Placental epithelial cell (primary cell): ENCODE results near the gene ZNF616. TPM values are rescaled to one million over a fixed set of nuclear protein-coding genes. Genes with fewer than 3 reads are reported as not detected.

Experiments
- small RNA-seq: library from RNA; depleted of rRNA; stranded (forward); fragments of <200 nt; gene quantifications from one replicate; pipeline ENCODE3, GENCODE V24; 2012
- total RNA-seq: library from RNA; depleted of rRNA; stranded (reverse); fragments of >200 nt; gene quantifications from 2 replicates; pipeline ENCODE4 v1.2.3, GENCODE V29; 2012

ZNF616 gene
- total RNA-seq: 9.8 and 20.0 TPM in 2 replicates

DNA sequence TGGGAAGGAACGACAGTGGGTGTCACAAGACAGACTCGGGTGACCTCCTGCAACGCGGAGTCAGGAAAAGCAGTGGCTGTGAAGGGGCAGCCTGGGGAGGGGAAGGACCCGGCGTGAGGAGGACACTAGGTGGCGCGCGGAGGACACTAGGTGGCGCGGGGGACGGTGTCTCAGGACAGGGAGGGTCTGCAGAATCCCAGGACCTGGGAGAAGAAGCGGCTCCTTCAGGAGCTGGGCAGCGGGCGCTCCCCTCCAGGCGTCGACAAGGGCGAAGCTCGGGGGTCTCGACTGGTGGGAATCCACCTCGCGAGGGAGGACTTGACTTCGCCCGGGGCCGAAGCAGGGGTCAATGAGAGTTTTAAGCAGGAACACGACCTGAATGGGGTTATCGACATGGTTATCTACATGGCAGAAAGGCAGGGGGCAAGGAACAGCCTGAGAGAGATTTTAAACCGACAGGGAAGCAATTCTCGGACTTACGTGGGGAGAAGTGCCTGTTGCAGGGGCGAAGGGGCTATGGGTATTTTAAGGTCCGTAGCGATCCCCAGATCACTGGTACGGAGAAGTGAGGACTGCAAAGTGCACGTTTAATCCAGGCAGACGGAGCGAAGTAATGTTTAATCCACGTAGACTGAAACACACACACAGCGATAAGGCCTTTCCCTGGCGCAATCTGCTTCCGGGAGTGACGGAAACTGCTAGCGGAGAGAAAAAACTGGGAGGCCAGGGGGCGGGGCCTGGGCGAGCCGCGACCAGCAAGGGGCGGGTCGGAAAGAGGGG lies at the start of gene ZNF616:
Gene ZNF616 (minus strand): TSS at position 687 of the 780 bp plus-strand sequence. CDS start 9,426 bp downstream, outside the sequence.

DNA sequence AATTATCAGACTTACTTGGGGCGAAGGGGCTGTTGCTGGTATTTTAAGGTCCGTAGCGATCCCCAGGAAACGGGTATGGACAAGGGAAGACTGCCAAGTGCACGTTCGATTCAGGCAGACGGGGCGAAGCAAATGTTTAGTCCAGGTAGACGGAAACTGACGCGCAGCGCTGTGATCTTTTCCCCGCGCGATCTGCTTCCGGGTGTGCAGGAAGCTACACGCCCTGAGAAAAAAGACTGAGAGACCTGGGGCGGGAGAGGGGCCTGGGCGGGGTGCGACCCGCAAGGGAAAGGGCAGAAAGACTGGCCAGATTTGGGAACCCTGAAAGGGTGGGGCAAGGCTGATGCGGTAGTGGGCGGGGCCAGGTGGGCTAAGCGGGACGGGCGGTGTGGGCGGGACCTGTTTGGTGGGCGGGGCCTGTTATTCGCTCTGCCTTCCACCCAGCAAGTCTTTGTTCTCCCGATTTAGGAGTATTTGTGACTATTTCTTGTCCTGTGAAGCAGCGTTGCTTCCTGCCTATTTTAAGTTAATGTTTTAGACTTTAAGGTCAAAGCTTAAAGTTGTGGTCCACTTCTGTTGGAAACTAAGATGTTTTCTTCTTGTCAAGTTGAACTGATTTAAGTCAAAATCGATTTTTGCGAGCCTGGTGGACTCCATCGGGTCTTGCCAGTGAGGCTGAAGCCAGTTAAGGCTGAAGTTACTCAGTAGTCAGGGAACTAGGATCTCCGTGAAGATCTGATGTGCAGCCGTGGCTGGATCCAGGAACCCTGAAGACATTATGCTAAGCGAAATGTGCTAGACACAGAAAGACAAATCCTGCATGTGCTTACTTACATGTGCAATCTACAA lies 31.8 kb upstream of the ZNF616 start, which contains the start of gene ZNF836:
Gene ZNF836 (minus strand): TSS at position 301 of the 849 bp plus-strand sequence. CDS start 3,549 bp downstream, outside the sequence.

DNA sequence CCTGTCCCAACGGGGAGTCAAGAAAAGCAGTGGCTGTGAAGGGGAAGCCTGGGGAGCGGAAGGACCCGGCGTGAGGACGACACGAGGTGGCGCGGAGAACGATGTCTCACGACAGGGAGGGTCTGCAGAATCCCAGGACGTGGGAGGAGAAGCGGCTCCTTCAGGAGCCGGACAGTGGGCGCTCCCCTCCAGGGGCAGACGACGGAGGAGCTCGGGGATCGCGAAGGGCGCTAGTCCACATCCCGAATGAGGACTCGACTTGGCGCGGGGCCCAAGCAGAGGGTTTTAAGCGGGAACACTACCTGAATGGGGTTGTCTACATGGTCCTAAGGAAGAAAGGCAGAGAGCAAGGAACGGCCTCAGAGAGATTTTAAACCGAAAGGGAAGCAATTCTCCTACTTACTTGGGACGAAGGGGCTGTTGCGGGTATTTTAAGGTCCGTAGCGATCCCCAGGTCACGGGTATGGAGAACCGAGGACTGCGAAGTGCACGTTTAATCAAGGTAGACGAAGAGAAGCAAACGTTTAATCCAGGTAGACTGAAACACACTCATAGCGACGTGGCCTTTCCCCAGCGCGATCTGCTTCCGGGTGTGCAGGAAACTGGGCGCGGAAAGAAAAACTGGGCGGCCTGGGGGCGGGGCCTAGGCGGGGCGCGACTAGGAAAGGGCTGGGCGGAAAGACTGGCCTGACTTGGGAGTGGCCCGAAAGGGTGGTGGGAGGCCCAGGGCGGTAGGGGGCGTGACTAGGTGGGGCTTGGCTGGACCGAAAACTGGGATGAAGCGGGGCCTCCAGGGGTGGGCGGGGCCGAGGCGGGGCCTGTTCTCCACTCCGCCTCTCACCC lies 44.3 kb downstream of the ZNF616 start, which contains the start of gene ZNF841:
Gene ZNF841 (minus strand): TSS at position 594 of the 843 bp plus-strand sequence. CDS start 10,964 bp downstream, outside the sequence.

Small RNA genes lying within 50 kb of the gene (small RNA-seq; reads per million reads assigned to genes)
- gene RPL37P23: 0.66 reads per million, percentile 40 among the genes with 10 or more reads in this experiment

Other genes starting within 250 kb of the ZNF616 start
- gene ZNF649, start 234.9 kb downstream of the ZNF616 start, total RNA-seq: 6.4 and 7.1 TPM in 2 replicates
- 6.5 and 7.9 TPM in 2 replicates for gene ZNF613, start 212.5 kb downstream of the ZNF616 start, total RNA-seq
- gene ZNF350, start 153.1 kb downstream of the ZNF616 start, total RNA-seq: 10.3 and 16.5 TPM in 2 replicates
- 6.7 and 15.3 TPM in 2 replicates for gene ZNF615, start 131.7 kb downstream of the ZNF616 start, total RNA-seq
- 11.3 and 13.0 TPM in 2 replicates for gene ZNF614, start 111.6 kb downstream of the ZNF616 start, total RNA-seq
- gene ZNF432, start 91.1 kb downstream of the ZNF616 start, total RNA-seq: 8.7 and 12.2 TPM in 2 replicates
- gene ZNF841, start 44.2 kb downstream of the ZNF616 start, total RNA-seq: 25.5 and 26.2 TPM in 2 replicates
- gene ZNF836, start 31.7 kb upstream of the ZNF616 start, total RNA-seq: 8.8 and 27.9 TPM in 2 replicates
- gene PPP2R1A, start 50.1 kb upstream of the ZNF616 start, total RNA-seq: 199 and 329 TPM in 2 replicates
- gene ZNF766, start 129.6 kb upstream of the ZNF616 start, total RNA-seq: 13.2 and 16.1 TPM in 2 replicates
- gene ZNF480, start 157.2 kb upstream of the ZNF616 start, total RNA-seq: 8.2 and 11.4 TPM in 2 replicates
- 0.98 and 3.5 TPM in 2 replicates for gene ZNF610, start 196.3 kb upstream of the ZNF616 start, total RNA-seq
- 29.0 and 35.3 TPM in 2 replicates for gene ZNF880, start 230.0 kb upstream of the ZNF616 start, total RNA-seq